HepG2 (cell line): Measurements from ENCODE around the gene GPS1. TPM values are rescaled to one million over a fixed set of nuclear protein-coding genes. Genes with fewer than 3 reads are reported as not detected.

Experiments
- EEA1 ChIP-seq: sonication (generic); formaldehyde crosslinking; IDR thresholded peaks from 2 replicates; pipeline ENCODE4 v1.5.1; 2020; ENCODE audit warnings: mild to moderate bottlenecking, missing genetic modification reagents, borderline replicate concordance
- GLI4 ChIP-seq: sonication (generic); formaldehyde crosslinking; IDR thresholded peaks from 2 replicates; pipeline ENCODE4 v1.5.1; 2020; ENCODE audit warnings: missing genetic modification reagents, mild to moderate bottlenecking, moderate library complexity, borderline replicate concordance
- HCFC1 ChIP-seq: fragments of 150-350 bp; IDR thresholded peaks from 2 replicates; pipeline ENCODE4 v1.6.1; 2014; ENCODE audit warnings: low read depth, low read length
- KAT2B ChIP-seq: fragments of 150-350 bp; IDR thresholded peaks from 2 replicates; pipeline ENCODE4 v1.6.1; 2014; ENCODE audit warnings: low read depth, low read length, borderline replicate concordance
- KMT2B ChIP-seq: IDR thresholded peaks from 2 replicates; pipeline ENCODE4 v1.6.1; 2016; ENCODE audit warnings: missing genetic modification reagents, missing compliant biosample characterization
- MAX ChIP-seq: IDR thresholded peaks from 2 replicates; pipeline ENCODE4 v1.6.1; 2012; ENCODE audit warnings: inconsistent platforms
- NFKB2 ChIP-seq: sonication (generic); formaldehyde crosslinking; IDR thresholded peaks from 2 replicates; pipeline ENCODE4 v1.4.0; 2020; ENCODE audit warnings: missing genetic modification reagents, borderline replicate concordance
- RNF2 ChIP-seq: fragments of 450-650 bp; conservative IDR thresholded peaks from 2 replicates; pipeline ENCODE4 v1.6.1; 2016; ENCODE audit warnings: low read depth
- SAP130 ChIP-seq: IDR thresholded peaks from 2 replicates; pipeline ENCODE4 v1.6.1; 2016; ENCODE audit warnings: low read depth
- ZNF234 ChIP-seq: sonication (generic); formaldehyde crosslinking; conservative IDR thresholded peaks from 2 replicates; pipeline ENCODE4 v1.5.1; 2020; ENCODE audit warnings: mild to moderate bottlenecking, missing genetic modification reagents
- ZNF431 ChIP-seq: sonication (generic); formaldehyde crosslinking; IDR thresholded peaks from 2 replicates; pipeline ENCODE4 v1.9.0; 2022; ENCODE audit warnings: missing genetic modification reagents, low read depth, mild to moderate bottlenecking, borderline replicate concordance
- ZNF546 ChIP-seq: sonication (generic); formaldehyde crosslinking; conservative IDR thresholded peaks from 2 replicates; pipeline ENCODE4 v1.8.1; 2023; ENCODE audit warnings: mild to moderate bottlenecking, missing genetic modification reagents
- ZNF557 ChIP-seq: sonication (generic); formaldehyde crosslinking; IDR thresholded peaks from 2 replicates; pipeline ENCODE4 v1.4.0; 2020; ENCODE audit warnings: missing genetic modification reagents
- ZNF687 ChIP-seq: sonication (generic); formaldehyde crosslinking; IDR thresholded peaks from 2 replicates; pipeline ENCODE4 v1.5.1; 2020; ENCODE audit warnings: mild to moderate bottlenecking, missing genetic modification reagents, moderate library complexity
- ZNF788 ChIP-seq: sonication (generic); formaldehyde crosslinking; IDR thresholded peaks from 2 replicates; pipeline ENCODE4 v1.5.0; 2020; ENCODE audit warnings: mild to moderate bottlenecking, missing genetic modification reagents, borderline replicate concordance
- polyA plus RNA-seq, 8 experiments: library from polyadenylated mRNA; depleted of rRNA in 3 of 8; stranded (reverse) in 7 of 8; unstranded in 1 of 8; fragments of >200 nt; fragmentation: Illumina TruSeq in 4 of 8; extraction: Trizol in 4 of 8; gene quantifications; 2 replicates each; pipeline versions ENCODE4 v1.2.1 to v1.2.3, GENCODE V29; 2011 to 2016; ENCODE audit warnings: low read depth in 4 of 8, missing spikeins in 1 of 8, mixed read lengths in 1 of 8; ENCODE audit not compliant: insufficient read depth in 1 of 8
- total RNA-seq, 5 experiments: library from RNA; depleted of rRNA; stranded (reverse); fragments of >200 nt; fragmentation: Illumina TruSeq; extraction: Trizol; gene quantifications; 2 replicates each; pipeline ENCODE4 v1.2.3, GENCODE V29; 2016; ENCODE audit warnings: low read depth in 1 of 5
- TF ChIP-seq, protein P1 (sequence below): fragments of 450-650 bp; IDR thresholded peaks from 2 replicates; pipeline ENCODE4 v1.6.1; 2017; ENCODE audit warnings: mild to moderate bottlenecking
- TF ChIP-seq, protein P2 (sequence below): sonication (generic); formaldehyde crosslinking; conservative IDR thresholded peaks from 2 replicates; pipeline ENCODE4 v1.4.0; 2020; ENCODE audit warnings: missing genetic modification reagents
- TF ChIP-seq, protein P3 (sequence below): sonication (generic); formaldehyde crosslinking; IDR thresholded peaks from 2 replicates; pipeline ENCODE4 v1.8.1; 2023; ENCODE audit warnings: missing genetic modification reagents, mild to moderate bottlenecking, borderline replicate concordance

Gene GPS1
- total and polyA plus RNA-seq, 2 of the 13 experiments (the other 11 are each of a cell fraction or from before 2014, with no cell fraction given): 124 to 128 TPM

GRCh38 chr17:82076018-82076784 is 24.5 kb downstream of the GPS1 start (continued):
- TF ChIP-seq, protein P1, sequence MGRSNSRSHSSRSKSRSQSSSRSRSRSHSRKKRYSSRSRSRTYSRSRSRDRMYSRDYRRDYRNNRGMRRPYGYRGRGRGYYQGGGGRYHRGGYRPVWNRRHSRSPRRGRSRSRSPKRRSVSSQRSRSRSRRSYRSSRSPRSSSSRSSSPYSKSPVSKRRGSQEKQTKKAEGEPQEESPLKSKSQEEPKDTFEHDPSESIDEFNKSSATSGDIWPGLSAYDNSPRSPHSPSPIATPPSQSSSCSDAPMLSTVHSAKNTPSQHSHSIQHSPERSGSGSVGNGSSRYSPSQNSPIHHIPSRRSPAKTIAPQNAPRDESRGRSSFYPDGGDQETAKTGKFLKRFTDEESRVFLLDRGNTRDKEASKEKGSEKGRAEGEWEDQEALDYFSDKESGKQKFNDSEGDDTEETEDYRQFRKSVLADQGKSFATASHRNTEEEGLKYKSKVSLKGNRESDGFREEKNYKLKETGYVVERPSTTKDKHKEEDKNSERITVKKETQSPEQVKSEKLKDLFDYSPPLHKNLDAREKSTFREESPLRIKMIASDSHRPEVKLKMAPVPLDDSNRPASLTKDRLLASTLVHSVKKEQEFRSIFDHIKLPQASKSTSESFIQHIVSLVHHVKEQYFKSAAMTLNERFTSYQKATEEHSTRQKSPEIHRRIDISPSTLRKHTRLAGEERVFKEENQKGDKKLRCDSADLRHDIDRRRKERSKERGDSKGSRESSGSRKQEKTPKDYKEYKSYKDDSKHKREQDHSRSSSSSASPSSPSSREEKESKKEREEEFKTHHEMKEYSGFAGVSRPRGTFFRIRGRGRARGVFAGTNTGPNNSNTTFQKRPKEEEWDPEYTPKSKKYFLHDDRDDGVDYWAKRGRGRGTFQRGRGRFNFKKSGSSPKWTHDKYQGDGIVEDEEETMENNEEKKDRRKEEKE: no peak
- TF ChIP-seq ZNF234 (CRISPR knock-in tag) (no peak), EEA1 (CRISPR knock-in tag) (peak; percentile 58; the same call in 1 of the 2 replicates), ZNF431 (CRISPR knock-in tag) (no peak), GLI4 (CRISPR knock-in tag) (no peak), SAP130 (CRISPR knock-in tag) (no peak), MAX (no peak; the same call in 1 of the 2 replicates), ZNF687 (CRISPR knock-in tag) (no peak), KAT2B (no peak), KMT2B (no peak), ZNF557 (CRISPR knock-in tag) (no peak), NFKB2 (CRISPR knock-in tag) (no peak), ZNF788 (CRISPR knock-in tag) (0 out of 2 replicates have a peak, but pooled peaks have one; percentile 7), ZNF546 (CRISPR knock-in tag) (0 out of 2 replicates have a peak, but pooled peaks have one; percentile 12), RNF2 (no peak), HCFC1 (no peak)
- TF ChIP-seq, protein P2, sequence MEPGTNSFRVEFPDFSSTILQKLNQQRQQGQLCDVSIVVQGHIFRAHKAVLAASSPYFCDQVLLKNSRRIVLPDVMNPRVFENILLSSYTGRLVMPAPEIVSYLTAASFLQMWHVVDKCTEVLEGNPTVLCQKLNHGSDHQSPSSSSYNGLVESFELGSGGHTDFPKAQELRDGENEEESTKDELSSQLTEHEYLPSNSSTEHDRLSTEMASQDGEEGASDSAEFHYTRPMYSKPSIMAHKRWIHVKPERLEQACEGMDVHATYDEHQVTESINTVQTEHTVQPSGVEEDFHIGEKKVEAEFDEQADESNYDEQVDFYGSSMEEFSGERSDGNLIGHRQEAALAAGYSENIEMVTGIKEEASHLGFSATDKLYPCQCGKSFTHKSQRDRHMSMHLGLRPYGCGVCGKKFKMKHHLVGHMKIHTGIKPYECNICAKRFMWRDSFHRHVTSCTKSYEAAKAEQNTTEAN: no peak
- TF ChIP-seq, protein P3, sequence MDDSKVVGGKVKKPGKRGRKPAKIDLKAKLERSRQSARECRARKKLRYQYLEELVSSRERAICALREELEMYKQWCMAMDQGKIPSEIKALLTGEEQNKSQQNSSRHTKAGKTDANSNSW (CRISPR knock-in tag): no peak
